ENCODE data around the gene ROR2. TPM values are rescaled to one million over a fixed set of nuclear protein-coding genes. Genes with fewer than 3 reads are reported as not detected.

ROR2 gene
- total and polyA plus RNA-seq, 2 of the 13 experiments (the other 11 are each of a cell fraction or from before 2014, with no cell fraction given), result not detected

DNA sequence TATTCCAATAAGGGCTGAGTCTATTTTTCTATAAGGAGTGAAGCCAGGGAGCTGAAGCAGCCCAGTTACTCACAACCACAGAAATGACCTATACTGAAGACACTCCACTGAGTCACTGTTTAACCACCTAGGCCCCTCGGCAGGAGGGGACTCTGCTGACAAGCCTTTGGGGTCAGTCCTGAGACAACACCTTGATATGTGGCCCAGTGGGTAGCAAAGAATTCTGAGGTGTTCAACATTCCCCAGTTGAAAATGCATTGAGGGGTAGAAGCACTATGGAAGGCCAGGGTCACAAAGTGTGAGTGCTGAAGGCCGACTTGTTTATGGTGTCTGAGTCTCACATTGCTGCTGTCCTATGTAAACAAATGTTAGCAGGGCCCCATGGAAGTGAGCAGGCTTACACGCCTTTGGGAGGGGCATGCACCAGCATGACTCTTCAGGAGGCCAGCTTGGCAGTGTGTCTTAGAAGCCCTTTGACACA is 413.8 kb downstream of the ROR2 start (continued):
- no peak for TF ChIP-seq ZNF121 (CRISPR knock-in tag; IDR thresholded peaks at IDR 0.05)
- TF ChIP-seq SCMH1 (CRISPR knock-in tag; IDR thresholded peaks at IDR 0.05; ENCODE audit: borderline replicate concordance), result no peak
- no peak for TF ChIP-seq RFX5 (IDR thresholded peaks at IDR 0.05; ENCODE audit: low read depth, low read length)
- no peak for TF ChIP-seq FOXK2 (IDR thresholded peaks at IDR 0.05)
- no peak for TF ChIP-seq ZNF766 (CRISPR knock-in tag; IDR thresholded peaks at IDR 0.05; ENCODE audit: borderline replicate concordance)
- no peak for TF ChIP-seq KLF6 (CRISPR knock-in tag; IDR thresholded peaks at IDR 0.05)
- TF ChIP-seq, protein P1, sequence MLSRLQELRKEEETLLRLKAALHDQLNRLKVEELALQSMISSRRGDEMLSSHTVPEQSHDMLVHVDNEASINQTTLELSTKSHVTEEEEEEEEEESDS (CRISPR knock-in tag; IDR thresholded peaks at IDR 0.05; ENCODE audit: borderline replicate concordance), result no peak
- peak; percentile 48 for TF ChIP-seq FOSL2 (CRISPR knock-in tag; IDR thresholded peaks at IDR 0.05)
- TF ChIP-seq ZNF749 (CRISPR knock-in tag; IDR thresholded peaks at IDR 0.05; ENCODE audit: borderline replicate concordance), result no peak
- no peak for TF ChIP-seq ZNF773 (CRISPR knock-in tag; IDR thresholded peaks at IDR 0.05; ENCODE audit: borderline replicate concordance)
- no peak for TF ChIP-seq ZNF569 (CRISPR knock-in tag; IDR thresholded peaks at IDR 0.05; ENCODE audit: borderline replicate concordance)
- TF ChIP-seq ZNF878 (CRISPR knock-in tag; IDR thresholded peaks at IDR 0.05), result no peak
- TF ChIP-seq, protein P2, sequence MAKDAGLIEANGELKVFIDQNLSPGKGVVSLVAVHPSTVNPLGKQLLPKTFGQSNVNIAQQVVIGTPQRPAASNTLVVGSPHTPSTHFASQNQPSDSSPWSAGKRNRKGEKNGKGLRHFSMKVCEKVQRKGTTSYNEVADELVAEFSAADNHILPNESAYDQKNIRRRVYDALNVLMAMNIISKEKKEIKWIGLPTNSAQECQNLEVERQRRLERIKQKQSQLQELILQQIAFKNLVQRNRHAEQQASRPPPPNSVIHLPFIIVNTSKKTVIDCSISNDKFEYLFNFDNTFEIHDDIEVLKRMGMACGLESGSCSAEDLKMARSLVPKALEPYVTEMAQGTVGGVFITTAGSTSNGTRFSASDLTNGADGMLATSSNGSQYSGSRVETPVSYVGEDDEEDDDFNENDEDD (CRISPR knock-in tag; IDR thresholded peaks at IDR 0.05; ENCODE audit: borderline replicate concordance), result no peak
- no peak for TF ChIP-seq CHCHD3 (CRISPR knock-in tag; IDR thresholded peaks at IDR 0.05)
- no peak for TF ChIP-seq ZNF660 (CRISPR knock-in tag; IDR thresholded peaks at IDR 0.05; ENCODE audit: borderline replicate concordance, low read depth)
- TF ChIP-seq ERF (CRISPR knock-in tag; IDR thresholded peaks at IDR 0.05), result no peak
- TF ChIP-seq RELA (CRISPR knock-in tag; IDR thresholded peaks at IDR 0.05), result no peak
- TF ChIP-seq POLR2AphosphoS5 (IDR thresholded peaks at IDR 0.05; ENCODE audit: low read depth, low read length), result no peak
- TF ChIP-seq ZNF12 (CRISPR knock-in tag; IDR thresholded peaks at IDR 0.05), result peak; percentile 37; the same call in 1 of the 2 replicates
- TF ChIP-seq SALL1 (CRISPR knock-in tag; IDR thresholded peaks at IDR 0.05), result peak; percentile 40; the same call in 1 of the 2 replicates
- no peak for TF ChIP-seq MBNL3 (CRISPR knock-in tag; conservative IDR thresholded peaks at IDR 0.05)
- no peak for TF ChIP-seq REPIN1 (CRISPR knock-in tag; IDR thresholded peaks at IDR 0.05; ENCODE audit: borderline replicate concordance, low read depth)
- no peak for TF ChIP-seq ZNF512B (CRISPR knock-in tag; IDR thresholded peaks at IDR 0.05; ENCODE audit: borderline replicate concordance)
- TF ChIP-seq ATF7-NPFF (CRISPR knock-in tag; IDR thresholded peaks at IDR 0.05; ENCODE audit: low read depth), result no peak
- no peak for TF ChIP-seq PHF8 (CRISPR knock-in tag; IDR thresholded peaks at IDR 0.05)
- no peak for TF ChIP-seq U2AF2 (IDR thresholded peaks at IDR 0.05; ENCODE audit: low read depth, low read length)
- TF ChIP-seq ZNF337 (CRISPR knock-in tag; IDR thresholded peaks at IDR 0.05; ENCODE audit: borderline replicate concordance, low read depth), result no peak
- peak; percentile 34 for TF ChIP-seq TEAD3 (CRISPR knock-in tag; optimal IDR thresholded peaks at IDR 0.05; ENCODE audit: borderline replicate concordance)
- no peak for TF ChIP-seq ZFP1 (CRISPR knock-in tag; IDR thresholded peaks at IDR 0.05)
- TF ChIP-seq SYNCRIP (IDR thresholded peaks at IDR 0.05; ENCODE audit: insufficient read depth, low read depth, low read length), result no peak
- TF ChIP-seq ZNF598 (CRISPR knock-in tag; IDR thresholded peaks at IDR 0.05; ENCODE audit: borderline replicate concordance), result no peak
